ENCODE results near the gene SPTSSB.

Gene SPTSSB, protein sequence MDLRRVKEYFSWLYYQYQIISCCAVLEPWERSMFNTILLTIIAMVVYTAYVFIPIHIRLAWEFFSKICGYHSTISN

GRCh38 chr3:161371441-161372320, at the start of gene SPTSSB:
Gene SPTSSB (minus strand): TSS chr3:161371517. CDS start chr3:161346323, 25,194 bp downstream.
- no peak for DNase-seq

DNA sequence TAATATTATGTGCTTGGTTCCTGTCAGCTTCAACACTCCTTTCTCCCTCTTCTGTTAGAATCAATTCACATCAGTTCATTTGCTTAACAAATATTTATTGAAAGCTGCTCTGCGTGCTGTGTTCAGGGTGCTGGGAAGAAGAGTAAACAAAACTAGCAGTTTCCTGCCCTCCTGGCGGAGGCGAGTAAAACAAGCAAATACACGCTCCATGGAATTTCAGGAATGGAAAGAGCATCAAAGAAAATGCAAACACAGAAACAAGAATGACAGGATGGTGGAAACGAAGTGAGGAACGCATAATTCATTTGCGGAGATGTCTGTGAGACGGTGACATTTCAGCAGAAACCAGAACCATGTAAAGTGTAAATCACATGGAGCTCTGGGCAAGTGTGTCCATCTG, 49.4 kb upstream of the SPTSSB start:
- no peak for DNase-seq

DNA sequence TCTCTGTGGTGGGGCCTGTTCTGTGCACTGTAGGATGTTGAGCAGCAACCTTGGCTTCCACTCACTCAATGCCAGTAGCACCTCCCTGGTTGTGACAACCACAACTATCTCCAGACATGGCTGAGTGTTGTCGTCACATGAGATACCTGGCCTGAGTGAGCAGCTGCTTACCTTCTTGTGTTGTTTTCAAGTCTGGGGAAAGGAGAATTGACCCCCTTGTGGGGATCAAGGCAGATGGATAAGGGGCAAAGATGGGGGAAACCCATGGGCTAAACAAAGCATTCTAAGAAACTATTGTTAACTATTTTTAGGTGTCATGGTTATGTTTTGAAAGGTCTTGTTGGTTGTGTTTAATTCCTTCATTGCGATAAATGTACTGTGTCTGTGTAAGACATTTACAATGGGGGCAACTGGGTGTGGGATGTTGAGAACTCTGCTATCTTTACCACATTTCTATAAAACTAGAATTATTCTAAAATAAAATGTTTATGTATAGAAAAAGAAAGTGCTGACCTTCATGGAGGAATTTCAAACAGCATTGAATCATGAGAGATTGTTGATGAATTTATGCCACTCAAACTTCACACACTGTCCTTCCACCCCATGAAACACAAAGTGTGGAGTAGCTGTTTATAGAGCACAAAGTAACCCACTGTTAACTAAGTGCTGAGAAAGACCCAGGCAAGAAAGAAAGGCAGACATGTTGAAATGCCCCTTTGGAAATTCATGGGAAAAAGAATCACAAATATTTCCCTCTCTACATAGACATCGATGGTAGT, 48.4 kb upstream of the SPTSSB start:
- DNase-seq = no peak

GRCh38 chr3:161415506-161416231, 44.4 kb upstream of the SPTSSB start:
- DNase-seq = no peak

GRCh38 chr3:161414907-161415306, 43.6 kb upstream of the SPTSSB start:
- DNase-seq = no peak

GRCh38 chr3:161413855-161414210, 42.5 kb upstream of the SPTSSB start:
- no peak for DNase-seq

- no peak for DNase-seq
These were observed 42.0 kb upstream of the SPTSSB start for GRCh38 chr3:161413127-161413854.

DNA sequence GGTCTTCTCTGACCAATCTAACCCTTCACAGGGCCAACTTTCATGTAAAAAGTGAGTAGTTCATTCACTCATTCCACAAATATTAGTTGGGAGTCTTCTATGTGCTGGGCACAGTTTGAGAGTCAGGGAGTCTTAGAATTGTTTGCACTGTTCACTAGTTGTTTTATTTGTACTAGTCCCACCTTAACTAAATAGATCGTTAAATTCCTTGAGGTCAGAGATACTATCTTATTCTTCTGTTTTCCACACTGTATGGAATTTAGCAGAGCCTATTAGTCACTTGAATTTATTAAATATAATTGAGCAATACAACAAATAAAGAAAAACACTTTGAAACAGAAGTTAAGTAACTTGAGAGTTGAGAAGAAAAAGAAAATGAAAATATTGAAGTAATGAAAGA, 40.8 kb upstream of the SPTSSB start:
- DNase-seq = no peak

DNA sequence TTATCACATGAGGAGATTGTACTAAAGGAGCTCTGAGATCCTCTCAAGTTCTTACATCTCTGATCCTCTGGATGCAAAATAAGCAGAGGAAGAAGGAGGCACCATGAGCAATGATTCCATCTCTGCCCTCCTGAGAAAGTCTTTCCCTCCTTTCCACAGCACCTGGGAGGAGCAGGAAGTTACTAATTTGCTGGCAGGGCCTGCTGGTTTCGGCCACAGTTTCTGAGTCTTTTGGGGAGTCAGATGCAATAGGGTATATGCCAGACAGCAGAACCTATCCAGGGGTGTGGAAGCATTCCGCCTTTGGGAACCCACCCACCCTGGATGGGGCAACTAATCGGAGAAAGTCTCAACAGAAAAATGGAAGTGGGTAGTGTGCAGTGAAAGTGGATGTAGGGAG, 38.5 kb upstream of the SPTSSB start:
- no peak for DNase-seq

DNA sequence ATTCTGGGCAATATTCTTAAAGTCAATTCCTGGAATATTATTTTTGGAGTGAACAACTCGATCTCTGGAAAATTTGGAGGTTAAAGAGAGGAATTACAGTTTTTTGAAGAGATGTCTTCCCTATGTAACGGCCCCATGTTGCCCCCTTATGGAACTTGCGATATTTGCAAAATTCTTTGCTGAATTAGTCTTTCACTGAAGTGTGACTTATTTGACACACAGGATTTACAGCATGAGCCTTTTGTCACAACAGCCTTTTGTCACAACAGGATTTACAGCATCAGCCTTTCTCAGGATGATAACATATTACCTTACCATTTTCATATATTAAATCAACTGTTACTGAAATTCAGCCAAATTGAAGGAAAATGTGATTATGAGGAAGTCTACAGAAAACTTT, 37.8 kb upstream of the SPTSSB start:
- no peak for DNase-seq

- no peak for DNase-seq
These were observed 35.6 kb upstream of the SPTSSB start for GRCh38 chr3:161406594-161407555.

DNA sequence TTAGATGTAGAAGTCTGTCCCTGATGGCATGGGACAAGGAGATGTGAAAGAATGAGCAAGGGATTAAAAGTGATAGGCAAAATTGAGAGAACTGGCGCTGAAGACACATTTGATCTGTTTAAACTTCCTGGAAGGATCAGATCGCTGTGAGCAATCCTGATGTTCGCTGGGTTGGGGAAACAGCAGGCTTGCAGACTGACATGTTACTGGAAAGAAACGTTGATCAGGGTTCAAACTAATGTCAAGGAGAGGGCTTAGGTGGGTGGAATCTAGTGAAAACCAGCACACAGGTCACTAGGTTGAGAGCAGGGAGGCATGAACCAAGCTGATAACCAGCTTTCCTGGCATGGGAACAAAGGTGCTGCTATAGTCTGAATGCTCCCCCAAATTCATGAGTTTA, 34.5 kb upstream of the SPTSSB start:
- no peak for DNase-seq

DNA sequence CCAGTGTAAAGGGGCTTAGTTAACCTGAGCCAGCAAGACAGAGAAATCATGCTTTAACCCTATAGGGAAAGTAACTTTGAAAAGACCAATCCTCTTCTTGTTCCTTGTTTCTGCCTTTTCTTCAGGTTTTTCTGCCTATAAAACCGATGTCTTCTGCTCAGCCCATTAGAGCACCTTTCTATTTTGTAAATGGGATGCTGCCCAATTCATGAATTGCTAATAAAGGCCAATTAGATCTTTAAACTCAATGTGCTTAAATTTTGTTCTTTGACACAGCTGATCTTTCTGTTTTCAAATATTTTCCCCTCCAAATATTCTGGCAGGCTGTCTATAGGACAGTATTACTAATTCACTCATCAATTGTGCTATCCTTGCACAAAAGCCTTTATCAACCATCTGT, 33.8 kb upstream of the SPTSSB start:
- DNase-seq = no peak

DNA sequence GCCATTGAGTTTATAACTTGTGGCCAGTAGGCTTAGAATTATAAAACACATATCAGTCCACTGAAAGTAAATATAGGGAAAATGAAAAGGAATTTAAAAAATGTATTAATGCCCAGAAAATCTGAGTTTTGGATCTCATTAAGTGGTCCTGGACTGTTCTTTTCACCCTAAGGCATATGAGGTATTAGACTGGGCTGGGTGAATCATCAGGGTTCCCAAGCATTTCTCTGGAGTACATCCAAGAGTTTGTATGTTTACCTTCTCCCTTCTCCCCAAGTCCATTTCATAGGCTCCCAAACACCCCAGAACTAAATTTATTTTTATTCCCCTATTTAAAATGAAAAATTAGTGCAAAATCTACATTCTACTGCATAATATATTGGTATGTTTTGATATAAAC, 31.9 kb upstream of the SPTSSB start:
- no peak for DNase-seq

DNA sequence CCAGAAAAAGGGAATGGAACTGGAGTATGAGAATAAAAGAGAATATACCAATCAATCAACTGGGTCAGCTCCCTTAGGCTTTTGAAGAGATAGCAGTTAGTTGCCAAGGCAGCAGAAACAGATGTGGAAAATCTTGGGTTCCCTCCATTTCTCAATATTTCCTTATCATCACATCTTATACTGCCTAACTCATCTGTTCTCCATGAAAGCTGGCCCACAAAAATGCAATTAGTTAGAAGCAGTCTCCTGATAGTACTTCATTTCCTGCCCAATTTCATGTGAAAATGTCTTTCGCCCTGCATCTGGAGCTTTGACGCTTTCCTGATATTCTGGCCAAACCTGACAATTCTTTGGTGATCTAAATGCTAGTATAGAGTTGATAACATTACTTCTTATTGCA, 30.1 kb upstream of the SPTSSB start:
- no peak for DNase-seq

DNA sequence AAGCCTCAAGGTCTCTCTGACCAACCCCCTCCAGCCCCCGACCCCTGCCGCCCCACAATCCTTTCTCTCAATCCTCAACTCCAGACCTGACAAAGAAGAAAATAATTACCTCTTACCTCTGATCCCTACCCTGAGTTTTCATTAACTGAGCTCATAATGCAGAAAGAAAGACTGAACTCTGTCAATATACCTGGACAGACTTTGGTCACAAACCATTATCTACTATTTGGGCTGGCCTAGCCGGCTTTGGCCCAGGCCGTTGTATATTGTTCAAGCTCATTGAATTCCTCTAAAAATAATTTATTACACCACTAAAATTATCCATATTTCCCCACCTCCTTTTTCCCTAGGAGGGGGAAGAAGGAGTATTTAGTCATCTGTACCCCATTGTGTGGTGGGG, 29.3 kb upstream of the SPTSSB start:
- no peak for DNase-seq

DNA sequence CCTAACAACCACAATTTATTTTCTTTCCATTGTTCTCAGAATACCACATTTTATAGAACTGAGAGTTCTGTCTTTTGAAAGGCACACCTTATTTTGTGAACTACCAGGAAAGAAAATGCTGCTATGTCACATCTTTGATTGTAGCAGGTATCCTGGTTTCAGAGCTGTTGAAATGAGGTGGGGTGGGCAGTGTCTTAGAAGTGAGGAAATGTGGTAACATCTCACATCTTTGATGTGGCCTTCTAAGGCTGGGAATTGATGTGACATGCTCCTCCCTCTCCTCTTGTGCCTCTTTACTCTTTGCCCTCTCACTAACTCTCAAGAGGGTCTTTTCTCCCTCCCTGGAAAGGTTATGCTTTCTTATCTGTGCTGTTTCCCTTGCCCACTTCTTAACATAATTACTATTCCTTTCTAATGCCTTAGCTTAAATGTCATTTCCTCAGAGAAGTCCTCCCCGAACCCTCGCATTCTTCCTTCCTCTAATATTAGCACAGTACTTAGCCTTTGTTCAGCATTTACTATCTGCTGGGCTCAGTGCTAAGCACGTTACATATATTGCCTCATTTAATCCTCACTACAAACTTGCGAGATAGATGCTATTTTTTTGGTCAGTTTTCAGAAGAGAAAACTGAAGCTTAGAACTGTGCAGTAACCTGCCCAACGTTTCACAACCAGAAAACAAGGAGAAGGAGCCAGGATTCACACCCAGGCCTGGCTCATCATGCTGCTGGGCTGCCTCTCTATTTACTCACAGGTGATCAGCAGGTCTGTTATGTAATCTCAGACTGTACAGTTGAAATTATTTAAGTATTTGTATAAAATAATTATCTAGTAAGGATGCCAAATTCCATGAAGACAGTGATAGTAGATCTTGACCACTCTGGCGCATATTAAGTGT, 24.0 kb upstream of the SPTSSB start:
- no peak for DNase-seq

DNA sequence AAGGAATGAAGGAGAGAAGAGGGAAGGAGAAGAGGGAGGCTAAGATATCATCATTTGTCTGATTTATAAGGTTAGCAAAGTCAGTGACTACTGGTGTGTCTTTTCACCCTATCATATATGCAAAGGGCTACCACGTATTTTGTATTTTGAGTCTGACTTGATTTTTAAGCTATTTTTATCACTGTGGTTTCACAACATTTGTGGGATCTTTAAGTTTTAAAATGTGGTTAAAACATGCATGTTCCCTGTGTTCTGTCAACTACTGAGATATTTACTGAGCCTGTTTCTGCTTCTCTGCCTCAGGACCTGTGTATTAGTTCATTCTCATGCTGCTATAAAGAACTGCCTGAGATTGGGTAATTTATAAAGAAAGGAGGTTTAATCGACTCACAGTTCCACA, 22.5 kb upstream of the SPTSSB start:
- DNase-seq = no peak

DNA sequence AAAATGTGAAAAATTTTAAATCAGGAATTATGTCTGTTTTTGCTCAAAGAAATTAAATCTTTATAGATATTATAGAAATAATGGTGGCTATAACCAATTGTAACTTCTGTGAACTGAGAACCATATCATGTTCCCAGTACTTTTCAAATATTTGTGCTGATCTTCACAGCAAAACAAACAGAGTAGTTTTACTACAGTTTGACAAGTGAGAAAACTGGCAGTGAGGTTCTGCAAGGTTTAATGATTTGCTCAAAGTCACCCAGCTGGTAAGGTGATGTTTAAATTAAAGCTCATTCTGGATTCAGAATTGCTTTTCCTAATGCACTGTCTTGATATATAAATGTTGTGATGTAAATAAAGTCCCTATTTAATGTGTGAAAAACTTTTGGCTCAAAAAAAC, 22.0 kb upstream of the SPTSSB start:
- DNase-seq = no peak

- DNase-seq = no peak
These were observed 21.5 kb upstream of the SPTSSB start for GRCh38 chr3:161392853-161393252.
